Spleen (tissue), 11 donors: ENCODE data around the gene MGMT. TPM values are rescaled to one million over a fixed set of nuclear protein-coding genes. Genes with fewer than 3 reads are reported as not detected.

Source experiments
- DNase-seq: peaks from one replicate; pipeline ENCODE4 v3.0.0-alpha.2; 2020
- H3K27ac ChIP-seq, 8 donors: fragments of 200-600 bp; sonication (generic) in 7 of 8; 1 replicate in 4 of 8; 2 replicates in 4 of 8; pipeline versions ENCODE4 v1.5.0 to v1.8.0; 2016 to 2021; ENCODE audit warnings: inconsistent platforms in 4 of 8, mild to moderate bottlenecking in 4 of 8, moderate library complexity in 1 of 8
- H3K27me3 ChIP-seq, 7 donors: fragments of 200-600 bp; sonication (generic) in 6 of 7; replicated peaks in 1 of 7; 1 replicate in 4 of 7; 2 replicates in 3 of 7; pipeline versions ENCODE4 v1.5.0 to v1.8.0; 2016 to 2021; ENCODE audit warnings: inconsistent platforms in 3 of 7, mild to moderate bottlenecking in 1 of 7
- H3K36me3 ChIP-seq, 6 donors: fragments of 200-600 bp; sonication (generic) in 5 of 6; 1 replicate in 4 of 6; 2 replicates in 2 of 6; pipeline versions ENCODE4 v1.5.0 to v1.8.0; 2016 to 2021; ENCODE audit warnings: inconsistent platforms in 2 of 6
- H3K4me1 ChIP-seq, 6 donors: fragments of 200-600 bp; sonication (generic) in 5 of 6; 1 replicate in 3 of 6; 2 replicates in 3 of 6; pipeline versions ENCODE4 v1.5.0 to v1.8.0; 2016 to 2021; ENCODE audit warnings: inconsistent platforms in 3 of 6
- H3K4me3 ChIP-seq, 8 donors: fragments of 200-600 bp; sonication (generic) in 7 of 8; 1 replicate in 4 of 8; 2 replicates in 4 of 8; pipeline versions ENCODE4 v1.5.0 to v1.8.0; 2016 to 2021; ENCODE audit warnings: inconsistent platforms in 4 of 8, mild to moderate bottlenecking in 4 of 8, moderate library complexity in 2 of 8
- H3K9me3 ChIP-seq, 8 donors: fragments of 200-600 bp; sonication (generic) in 7 of 8; 1 replicate in 4 of 8; 2 replicates in 4 of 8; pipeline versions ENCODE4 v1.5.0 to v1.8.0; 2016 to 2021; ENCODE audit warnings: inconsistent platforms in 4 of 8
- POLR2A ChIP-seq, 3 donors: fragments of 450-650 bp; IDR thresholded peaks; one replicate each; pipeline ENCODE4 v1.5.1; 2017; ENCODE audit warnings: antibody characterized with exemption in 3 of 3, mild to moderate bottlenecking in 1 of 3
- POLR2AphosphoS5 ChIP-seq, 3 donors: sonication (generic); formaldehyde crosslinking; IDR thresholded peaks; one replicate each; pipeline ENCODE4 v1.5.1; 2017; ENCODE audit warnings: antibody characterized with exemption in 3 of 3
- WGBS, 5 donors: extraction: QIAGEN DNeasy Blood & Tissue Kit in 3 of 5; methylation state at CpG; one replicate each; pipeline versions ENCODE4 v1.1.5 to v1.1.7; 2013 to 2018; 5-methylcytosine and 5-hydroxymethylcytosine counted together
- intact Hi-C: fragments of 100-400 bp; cut with DNase I; formaldehyde crosslinking; loops from one replicate; pipeline ENCODE4 v1.15.0; 2023; ENCODE audit warnings: low total_unique reads
- polyA plus RNA-seq, 3 donors: library from polyadenylated mRNA; stranded (reverse); fragments of 200-250 nt; gene quantifications; one replicate each; pipeline ENCODE4 v1.2.1, GENCODE V29; 2013
- total RNA-seq, 7 donors: library from RNA; depleted of rRNA in 3 of 7; stranded (reverse); fragments of >200 nt in 3 of 7; fragmentation: NEBNext Ultra II Directional in 4 of 7; extraction: Animal tissue kit (Norgen Biotek cat#: 25700) in 4 of 7; gene quantifications; one replicate each; pipeline versions ENCODE4 v1.1.0 to v1.2.1, GENCODE V29; 2016 to 2021
- TF ChIP-seq, protein P1 (sequence below), 11 experiments: fragments of 200-600 bp in 7 of 11; fragments of 450-650 bp in 4 of 11; sonication (generic) in 4 of 11; IDR thresholded peaks in 8 of 11; conservative IDR thresholded peaks in 3 of 11; 1 replicate in 7 of 11; 2 replicates in 4 of 11; pipeline versions ENCODE4 v1.4.0 to v1.8.0; 2016 to 2021; ENCODE audit warnings: antibody characterized with exemption in 11 of 11, inconsistent platforms in 4 of 11, mild to moderate bottlenecking in 1 of 11
- donor health status: healthy with polysubstance abuse.
- donor health status: DM: no; HTN: no; CAD: no; lungs with moderate emphysema.
- donor health status: DM: no; HTN: no; CAD: no.
- donor health status: Bipolar disorder and iron deficiency.
- donor health status: healthy.
- donor health status: DM: no; HTN: no; CAD: no.
- donor health status: DM: yes; HTN: yes; CAD: no.

MGMT gene
- total and polyA plus RNA-seq, 10 donors: 14.3 to 33.4 (median 21.7) TPM

DNA sequence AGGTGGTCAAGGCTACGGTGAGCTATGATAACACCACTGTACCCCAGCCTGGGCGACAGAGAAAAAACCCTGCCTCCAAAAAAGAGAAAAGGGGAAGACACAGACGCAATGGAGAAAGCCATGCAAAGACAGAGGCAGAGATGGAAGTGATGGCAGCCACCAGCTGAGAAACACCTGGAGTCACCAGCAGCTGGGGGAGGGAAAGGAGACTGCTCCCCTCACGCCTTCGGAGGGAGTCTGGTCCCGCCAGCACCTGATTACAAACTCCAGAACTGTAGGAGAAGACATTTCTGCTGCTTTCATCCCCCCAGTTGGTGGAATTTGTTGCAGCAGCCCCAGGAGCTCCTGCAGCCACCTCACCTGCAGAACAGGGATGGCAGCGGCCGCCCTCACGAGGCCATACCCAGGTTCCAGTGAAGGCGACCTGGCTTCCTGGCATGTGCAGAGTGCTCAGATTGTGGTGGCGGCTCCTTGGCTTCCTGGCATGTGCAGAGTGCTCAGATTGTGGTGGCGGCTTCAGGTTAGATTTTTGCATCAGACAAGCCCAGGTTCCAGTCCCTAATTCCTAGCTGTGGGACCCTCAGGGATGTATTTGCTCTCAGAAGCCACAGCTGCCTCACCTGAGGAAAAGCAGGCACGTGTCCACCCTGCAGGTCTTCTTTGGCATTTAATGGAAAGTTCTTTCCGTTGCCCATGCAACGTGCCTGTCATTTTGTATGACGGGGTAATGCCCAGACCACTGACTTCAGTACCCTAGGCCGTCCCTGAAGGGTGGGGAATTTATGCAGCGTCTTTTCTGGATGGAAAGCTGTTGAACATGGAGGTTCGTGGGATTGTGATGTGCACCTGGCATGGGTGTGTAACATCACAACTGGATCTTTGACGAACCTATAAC is 314.1 kb downstream of the MGMT start:
- WGBS, 5 donors: 90 to 97% (median 94%) methylated on average over 14 to 20 of the region's 20 CpGs
- no peak for TF ChIP-seq POLR2A (IDR thresholded peaks at IDR 0.05)
- no peak for TF ChIP-seq POLR2AphosphoS5 (IDR thresholded peaks at IDR 0.05)
- TF ChIP-seq, protein P1, sequence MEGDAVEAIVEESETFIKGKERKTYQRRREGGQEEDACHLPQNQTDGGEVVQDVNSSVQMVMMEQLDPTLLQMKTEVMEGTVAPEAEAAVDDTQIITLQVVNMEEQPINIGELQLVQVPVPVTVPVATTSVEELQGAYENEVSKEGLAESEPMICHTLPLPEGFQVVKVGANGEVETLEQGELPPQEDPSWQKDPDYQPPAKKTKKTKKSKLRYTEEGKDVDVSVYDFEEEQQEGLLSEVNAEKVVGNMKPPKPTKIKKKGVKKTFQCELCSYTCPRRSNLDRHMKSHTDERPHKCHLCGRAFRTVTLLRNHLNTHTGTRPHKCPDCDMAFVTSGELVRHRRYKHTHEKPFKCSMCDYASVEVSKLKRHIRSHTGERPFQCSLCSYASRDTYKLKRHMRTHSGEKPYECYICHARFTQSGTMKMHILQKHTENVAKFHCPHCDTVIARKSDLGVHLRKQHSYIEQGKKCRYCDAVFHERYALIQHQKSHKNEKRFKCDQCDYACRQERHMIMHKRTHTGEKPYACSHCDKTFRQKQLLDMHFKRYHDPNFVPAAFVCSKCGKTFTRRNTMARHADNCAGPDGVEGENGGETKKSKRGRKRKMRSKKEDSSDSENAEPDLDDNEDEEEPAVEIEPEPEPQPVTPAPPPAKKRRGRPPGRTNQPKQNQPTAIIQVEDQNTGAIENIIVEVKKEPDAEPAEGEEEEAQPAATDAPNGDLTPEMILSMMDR (IDR thresholded peaks at IDR 0.05 in 8 of 11, conservative IDR thresholded peaks at IDR 0.05 in 3 of 11): no peak
- no peaks in the 10 kb centered on the region for H3K36me3 ChIP-seq
- no peaks in the 10 kb centered on the region for H3K27me3 ChIP-seq
- peak; percentile 56 for DNase-seq
- intact Hi-C loops: no loop called here
- no peaks in the 10 kb centered on the region for H3K4me1 ChIP-seq
- no peak overlapping the region for H3K4me3 ChIP-seq
- H3K9me3 ChIP-seq: peaks cover 0 to 36% (median 5%) of the 10 kb centered on the region in 8 donors
- no peak overlapping the region for H3K27ac ChIP-seq

- WGBS, 5 donors: 72 to 88% (median 84%) methylated on average over 6 of the region's 6 CpGs
- H3K4me3 ChIP-seq: no peak overlapping the region
- H3K27ac ChIP-seq: no peak overlapping the region
- TF ChIP-seq, protein P1 (IDR thresholded peaks at IDR 0.05 in 8 of 11, conservative IDR thresholded peaks at IDR 0.05 in 3 of 11): no peak
- TF ChIP-seq POLR2A (IDR thresholded peaks at IDR 0.05): no peak
- no peak for TF ChIP-seq POLR2AphosphoS5 (IDR thresholded peaks at IDR 0.05)
- H3K36me3 ChIP-seq: no peaks in the 10 kb centered on the region
- intact Hi-C loops: no loop called here
- H3K27me3 ChIP-seq: no peaks in the 10 kb centered on the region
- no peaks in the 10 kb centered on the region for H3K4me1 ChIP-seq
- H3K9me3 ChIP-seq: peaks cover 0 to 43% (median 17%) of the 10 kb centered on the region in 8 donors
- peak; percentile 47 for DNase-seq
Observed at GRCh38 chr10:129784291-129784690, 317.2 kb downstream of the MGMT start.

GRCh38 chr10:129784891-129785290 is 317.9 kb downstream of the MGMT start:
- Histone ChIP-seq H3K9me3 (peaks cover 0 to 48% (median 21%) of the 10 kb centered on the region in 8 donors), H3K4me1 (no peaks in the 10 kb centered on the region), H3K36me3 (no peaks in the 10 kb centered on the region), H3K27ac (no peak overlapping the region), H3K4me3 (no peak overlapping the region), H3K27me3 (no peaks in the 10 kb centered on the region)
- intact Hi-C loops: no loop called here
- TF ChIP-seq POLR2AphosphoS5 (IDR thresholded peaks at IDR 0.05) (no peak), POLR2A (IDR thresholded peaks at IDR 0.05) (no peak)
- TF ChIP-seq, protein P1 (IDR thresholded peaks at IDR 0.05 in 8 of 11, conservative IDR thresholded peaks at IDR 0.05 in 3 of 11): no peak
- WGBS, 5 donors: 33 to 63% (median 54%) methylated on average over 7 to 13 of the region's 13 CpGs
- DNase-seq: peak; percentile 52

DNA sequence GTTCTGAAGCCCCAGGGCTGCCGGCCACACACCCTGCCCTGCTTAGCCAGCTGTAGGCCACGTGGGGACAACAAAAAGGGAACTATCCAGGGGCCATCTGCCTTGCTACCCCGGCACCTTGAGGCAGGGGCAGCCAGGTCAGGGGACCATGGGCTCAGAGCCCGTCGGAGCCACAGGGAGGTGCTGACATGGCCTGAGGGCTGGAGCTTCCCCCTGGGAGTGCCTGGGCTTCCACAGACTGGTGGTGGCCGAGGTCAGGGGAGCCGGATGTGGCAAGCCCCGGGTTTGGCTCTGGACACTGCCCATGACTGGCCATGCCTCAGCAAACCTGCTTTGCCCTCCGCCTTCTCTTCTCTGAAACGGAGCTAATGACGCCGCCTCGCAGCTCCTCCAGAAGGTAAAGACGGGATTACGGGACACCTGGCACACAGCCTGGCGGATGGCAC is 318.5 kb downstream of the MGMT start:
- DNase-seq: peak; percentile 71
- intact Hi-C loops: no loop called here
- no peak overlapping the region for H3K4me3 ChIP-seq
- H3K36me3 ChIP-seq: no peaks in the 10 kb centered on the region
- H3K27me3 ChIP-seq: no peaks in the 10 kb centered on the region
- H3K27ac ChIP-seq: no peak overlapping the region
- peaks cover 0 to 55% (median 27%) of the 10 kb centered on the region in 8 donors for H3K9me3 ChIP-seq
- WGBS, 5 donors: 56 to 74% (median 65%) methylated on average over 13 to 16 of the region's 16 CpGs
- TF ChIP-seq POLR2A (IDR thresholded peaks at IDR 0.05) (no peak), POLR2AphosphoS5 (IDR thresholded peaks at IDR 0.05) (no peak)
- TF ChIP-seq, protein P1 (IDR thresholded peaks at IDR 0.05 in 8 of 11, conservative IDR thresholded peaks at IDR 0.05 in 3 of 11): no peak
- H3K4me1 ChIP-seq: no peaks in the 10 kb centered on the region
